H1 (cell line): Measurements from ENCODE around the gene TM9SF3. TPM values are rescaled to one million over a fixed set of nuclear protein-coding genes. Genes with fewer than 3 reads are reported as not detected.

Experiments used
- RAD21 ChIP-seq, 2 experiments: IDR thresholded peaks in 1 of 2; conservative IDR thresholded peaks in 1 of 2; 2 replicates each; pipeline ENCODE4 v1.6.1; 2011; ENCODE audit warnings: low read depth in 2 of 2, low read length in 2 of 2, improper control_type of control experiment in 1 of 2, inconsistent platforms in 1 of 2, mild to moderate bottlenecking in 1 of 2, moderate library complexity in 1 of 2
- polyA plus RNA-seq, 7 experiments: library from polyadenylated mRNA; depleted of rRNA in 3 of 7; stranded (reverse) in 5 of 7; unstranded in 2 of 7; fragments of >200 nt in 5 of 7; fragments of 200-250 nt in 2 of 7; gene quantifications; 1 replicate in 5 of 7; 2 replicates in 1 of 7; 4 replicates in 1 of 7; pipeline versions ENCODE4 v1.2.1 to v1.2.3, GENCODE V29; 2011 to 2013; ENCODE audit warnings: missing spikeins in 2 of 7, mixed read lengths in 2 of 7
- total RNA-seq: library from RNA; stranded (reverse); fragmentation: NEBNext Ultra II Directional; extraction: Animal tissue kit (Norgen Biotek cat#: 25700); gene quantifications from 2 replicates; pipeline ENCODE4 v1.2.1, GENCODE V29; 2021

TM9SF3 gene
- total and polyA plus RNA-seq, 2 of the 8 experiments (the other 6 are each of a cell fraction or from before 2014, with no cell fraction given) = 123 to 127 TPM

GRCh38 chr10:96600337-96600736, 13.5 kb upstream of the TM9SF3 start (continued):
- no peak for TF ChIP-seq RAD21 (IDR thresholded peaks at IDR 0.05 in 1 of 2, conservative IDR thresholded peaks at IDR 0.05 in 1 of 2; ENCODE audit: low read depth in 2 of 2, low read length in 2 of 2)
